NCI-H226 (cell line): ENCODE data around the gene CREG2.

Experiments used
- DNase-seq: peaks from one replicate; pipeline ENCODE4 v3.0.0-alpha.2; 2015

Gene CREG2

GRCh38 chr2:101305492-101306078 is 81.7 kb downstream of the CREG2 start:
- DNase-seq: peak; percentile 63

DNA sequence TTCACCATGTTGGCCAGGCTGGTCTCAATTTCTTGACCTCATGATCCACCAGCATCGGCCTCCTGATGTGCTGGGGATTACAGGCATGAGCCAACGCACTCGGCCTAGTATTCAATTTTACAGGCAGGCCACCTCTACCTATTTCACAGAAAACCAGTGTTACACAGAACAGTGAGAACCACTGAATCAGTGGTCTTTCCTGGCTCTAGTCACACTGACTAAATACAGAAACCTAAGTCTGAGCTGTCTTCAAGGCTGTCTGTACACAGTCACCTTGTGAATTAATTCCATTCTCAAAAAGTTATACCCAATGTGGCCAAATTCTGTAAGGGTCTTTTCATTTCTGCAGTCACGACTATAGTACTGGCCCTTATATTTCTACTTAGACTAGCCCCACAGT is 82.3 kb downstream of the CREG2 start:
- DNase-seq: no peak

DNA sequence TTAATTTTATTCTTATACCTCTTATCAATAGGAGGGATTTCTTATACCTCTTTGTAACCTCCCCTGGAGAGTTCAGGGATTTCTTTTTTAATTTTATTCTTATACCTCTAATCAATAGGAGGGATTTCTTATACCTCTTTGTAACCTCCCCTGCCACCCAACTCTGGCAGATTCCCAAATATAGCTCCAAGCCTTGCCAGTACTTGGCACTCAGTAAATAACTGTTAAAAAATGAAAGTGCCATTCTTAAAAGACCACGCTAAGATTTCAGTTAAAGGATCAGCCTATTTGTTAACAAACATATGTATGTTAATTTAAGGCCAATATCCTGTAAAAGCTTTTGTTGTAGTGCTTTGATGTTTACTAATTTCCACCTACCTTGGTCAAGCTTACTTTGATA is 83.6 kb downstream of the CREG2 start:
- no peak for DNase-seq

DNA sequence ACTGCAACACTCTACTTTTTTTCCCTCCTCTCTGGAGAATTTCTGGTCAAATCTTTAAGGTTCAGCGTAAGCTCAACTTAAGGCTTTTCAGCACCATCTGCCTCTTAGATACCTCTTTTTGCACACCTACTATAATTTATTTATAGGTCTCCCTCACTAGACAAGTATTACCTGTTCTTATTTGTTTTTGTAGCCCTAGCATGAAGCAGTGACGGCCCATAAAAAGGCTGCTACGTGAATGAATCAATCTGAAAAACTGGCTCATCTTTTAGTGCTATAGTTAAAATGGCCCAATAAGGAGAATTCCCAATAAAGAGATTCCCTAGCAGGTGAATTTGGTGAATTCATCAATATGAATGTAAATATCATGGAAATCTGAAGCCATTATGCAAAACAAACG is 85.3 kb downstream of the CREG2 start:
- DNase-seq: no peak

DNA sequence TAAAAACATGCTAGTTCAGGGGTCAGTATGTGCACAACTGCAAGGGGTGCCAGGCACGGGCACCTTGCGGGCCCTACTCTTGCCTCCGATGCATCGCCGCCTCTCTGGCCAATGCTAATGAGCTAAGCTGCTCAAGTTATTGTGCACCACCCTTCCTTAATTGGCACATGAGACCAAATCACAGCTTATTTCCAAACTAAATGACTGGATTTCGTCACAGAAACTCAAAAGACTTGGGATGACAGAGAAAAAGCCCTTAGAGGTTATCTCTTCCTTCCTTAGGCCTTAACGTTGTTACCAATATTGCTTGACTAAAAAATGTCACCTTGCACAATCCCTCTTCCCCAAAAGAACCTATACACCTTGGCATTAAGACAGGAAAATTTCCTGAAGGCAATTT is 86.5 kb downstream of the CREG2 start:
- no peak for DNase-seq

DNA sequence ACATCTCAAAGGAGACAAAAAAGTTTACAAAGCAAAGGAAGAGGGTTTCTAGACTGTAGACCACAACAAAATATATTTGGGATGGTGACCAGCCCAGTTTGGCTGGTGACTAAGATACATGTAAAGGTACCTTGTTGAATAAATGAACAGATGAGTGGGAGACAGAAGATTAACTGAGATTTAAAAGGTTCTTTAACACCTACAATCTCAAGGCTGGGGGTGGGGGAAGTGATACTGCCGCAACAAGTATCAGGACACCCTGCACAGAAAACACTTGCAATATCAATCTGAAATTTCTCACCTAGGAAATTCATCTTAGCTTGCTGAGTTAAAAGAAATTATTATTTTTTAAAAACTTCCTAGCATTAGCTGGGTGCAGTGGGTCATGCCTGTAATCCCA is 87.1 kb downstream of the CREG2 start:
- no peak for DNase-seq

DNA sequence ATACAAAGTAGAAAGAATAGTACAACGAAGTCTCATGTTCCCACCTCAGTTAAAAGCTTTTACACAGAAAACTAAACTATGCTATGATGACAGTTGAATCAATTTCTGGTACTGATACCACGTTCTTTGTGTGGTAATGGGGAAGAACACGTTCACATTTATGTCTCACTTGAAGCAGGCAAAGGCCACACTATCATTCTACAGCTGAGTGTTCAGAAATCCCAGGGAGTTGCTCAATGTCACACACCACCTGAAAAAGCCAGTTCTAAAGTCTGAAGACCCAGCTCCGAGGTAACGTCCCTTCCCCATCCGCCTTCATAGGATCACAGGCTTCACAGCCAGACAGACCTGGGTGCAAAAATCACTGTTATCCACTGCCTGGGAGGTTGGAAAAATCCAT is 87.7 kb downstream of the CREG2 start:
- DNase-seq: no peak

DNA sequence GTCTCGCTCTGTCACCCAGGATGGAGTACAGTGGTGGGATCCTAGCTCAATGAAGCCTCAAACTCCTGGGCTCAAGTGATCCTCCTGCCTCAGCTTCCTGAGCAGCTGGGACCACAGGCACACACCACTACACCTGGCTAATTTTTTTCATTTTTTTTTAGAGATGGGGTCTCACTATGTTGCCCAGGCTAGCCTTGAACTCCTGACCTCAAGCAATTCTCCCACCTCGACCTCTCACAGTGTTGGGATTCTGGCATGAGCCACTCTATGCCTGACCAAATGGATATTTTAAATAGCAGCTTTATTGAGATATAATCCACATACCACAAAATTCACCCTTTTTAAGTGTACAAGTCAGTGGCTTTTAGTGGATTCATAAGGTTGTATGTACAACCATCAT is 89.9 kb downstream of the CREG2 start:
- DNase-seq: no peak

DNA sequence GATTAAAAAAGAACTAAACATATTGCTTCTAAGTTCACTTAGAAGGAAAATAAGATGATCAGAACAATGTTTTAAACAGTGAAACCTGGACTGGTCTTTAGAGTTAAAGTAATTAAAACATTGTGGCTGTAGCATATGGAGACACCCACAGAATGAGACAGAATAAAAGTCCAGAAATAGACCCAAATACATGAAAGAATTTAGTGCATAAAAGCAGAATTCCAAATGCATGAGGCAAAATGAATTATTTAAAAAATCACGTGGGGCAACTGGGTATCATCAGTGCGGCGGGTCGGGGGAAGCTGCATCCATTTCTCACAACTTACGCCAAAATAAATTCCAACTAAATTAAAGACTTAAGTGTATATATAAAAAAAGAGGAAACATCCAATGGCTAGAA is 90.9 kb downstream of the CREG2 start:
- DNase-seq: no peak

DNA sequence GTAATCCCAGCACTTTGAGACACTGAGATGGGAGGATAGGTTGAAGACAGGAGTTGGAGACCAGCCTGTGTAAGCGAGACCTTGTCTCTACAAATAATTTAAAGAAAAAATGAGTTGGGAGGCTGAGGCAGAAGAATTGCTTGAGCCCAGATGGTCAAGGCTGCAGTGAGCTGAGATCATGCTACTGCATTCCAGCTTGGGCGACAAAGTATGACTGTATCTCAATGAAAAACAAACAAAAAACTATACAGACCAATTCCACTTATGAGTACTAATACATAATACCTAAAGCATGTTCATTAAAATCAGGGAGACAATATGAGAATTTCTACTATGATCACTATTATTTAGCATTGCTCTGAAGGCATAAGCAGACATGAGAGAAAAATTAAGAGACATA is 91.4 kb downstream of the CREG2 start:
- DNase-seq: no peak
